Nephron progenitor cell (in vitro differentiated cells): ENCODE data around the gene RSL1D1.

Experiments used
- DNase-seq: peaks from one replicate; pipeline ENCODE4 v3.0.0; 2021
- H3K27ac Mint-ChIP-seq: 2 replicates; pipeline ENCODE4 v1.8.0; 2021; ENCODE audit warnings: mild to moderate bottlenecking, moderate library complexity, mixed read lengths
- H3K27me3 Mint-ChIP-seq: 2 replicates; pipeline ENCODE4 v1.8.0; 2021; ENCODE audit warnings: mild to moderate bottlenecking, low read depth, mixed read lengths; ENCODE audit not compliant: poor library complexity
- H3K36me3 Mint-ChIP-seq: 2 replicates; pipeline ENCODE4 v1.8.0; 2021; ENCODE audit warnings: low read depth, mixed read lengths
- H3K4me1 Mint-ChIP-seq: 2 replicates; pipeline ENCODE4 v1.8.0; 2021; ENCODE audit warnings: mixed read lengths
- H3K4me3 Mint-ChIP-seq: 2 replicates; pipeline ENCODE4 v1.8.0; 2021; ENCODE audit warnings: mild to moderate bottlenecking, moderate library complexity, mixed read lengths
- H3K9me3 Mint-ChIP-seq: 2 replicates; pipeline ENCODE4 v1.8.0; 2021; ENCODE audit warnings: mild to moderate bottlenecking, moderate library complexity, mixed read lengths
- TF ChIP-seq, protein P1 (sequence below): fragments of 200-600 bp; sonication (generic); IDR thresholded peaks from 2 replicates; pipeline ENCODE4 v1.5.0; 2021; ENCODE audit warnings: antibody characterized with exemption

The RSL1D1 gene

DNA sequence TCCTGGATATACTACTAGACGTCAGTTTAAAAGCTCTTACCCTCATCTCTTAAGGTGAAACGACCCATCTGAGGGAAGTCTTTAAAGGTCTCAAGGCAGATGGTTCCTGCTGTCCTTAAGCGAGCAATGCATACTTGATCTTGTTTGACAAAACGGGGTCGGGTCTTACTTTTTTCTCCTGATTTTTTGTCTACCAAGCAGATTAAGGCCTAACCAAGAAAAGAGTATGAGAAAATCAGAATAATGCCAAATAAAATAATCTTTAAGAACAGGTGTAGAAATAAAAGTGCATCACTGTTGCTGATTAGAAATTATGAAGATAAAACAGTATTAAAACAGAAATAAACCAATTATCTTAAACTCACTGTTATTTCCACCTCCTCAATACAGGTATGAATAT, 24.4 kb upstream of the RSL1D1 start:
- no peak for DNase-seq
- Mint-ChIP-seq H3K27me3 (no peaks in the 10 kb centered on the region), H3K27ac (peak overlapping the region; percentile 15), H3K36me3 (peaks cover 57% of the 10 kb centered on the region), H3K4me1 (peaks cover 9% of the 10 kb centered on the region), H3K9me3 (no peaks in the 10 kb centered on the region), H3K4me3 (no peak overlapping the region)
- TF ChIP-seq, protein P1, sequence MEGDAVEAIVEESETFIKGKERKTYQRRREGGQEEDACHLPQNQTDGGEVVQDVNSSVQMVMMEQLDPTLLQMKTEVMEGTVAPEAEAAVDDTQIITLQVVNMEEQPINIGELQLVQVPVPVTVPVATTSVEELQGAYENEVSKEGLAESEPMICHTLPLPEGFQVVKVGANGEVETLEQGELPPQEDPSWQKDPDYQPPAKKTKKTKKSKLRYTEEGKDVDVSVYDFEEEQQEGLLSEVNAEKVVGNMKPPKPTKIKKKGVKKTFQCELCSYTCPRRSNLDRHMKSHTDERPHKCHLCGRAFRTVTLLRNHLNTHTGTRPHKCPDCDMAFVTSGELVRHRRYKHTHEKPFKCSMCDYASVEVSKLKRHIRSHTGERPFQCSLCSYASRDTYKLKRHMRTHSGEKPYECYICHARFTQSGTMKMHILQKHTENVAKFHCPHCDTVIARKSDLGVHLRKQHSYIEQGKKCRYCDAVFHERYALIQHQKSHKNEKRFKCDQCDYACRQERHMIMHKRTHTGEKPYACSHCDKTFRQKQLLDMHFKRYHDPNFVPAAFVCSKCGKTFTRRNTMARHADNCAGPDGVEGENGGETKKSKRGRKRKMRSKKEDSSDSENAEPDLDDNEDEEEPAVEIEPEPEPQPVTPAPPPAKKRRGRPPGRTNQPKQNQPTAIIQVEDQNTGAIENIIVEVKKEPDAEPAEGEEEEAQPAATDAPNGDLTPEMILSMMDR: no peak

DNA sequence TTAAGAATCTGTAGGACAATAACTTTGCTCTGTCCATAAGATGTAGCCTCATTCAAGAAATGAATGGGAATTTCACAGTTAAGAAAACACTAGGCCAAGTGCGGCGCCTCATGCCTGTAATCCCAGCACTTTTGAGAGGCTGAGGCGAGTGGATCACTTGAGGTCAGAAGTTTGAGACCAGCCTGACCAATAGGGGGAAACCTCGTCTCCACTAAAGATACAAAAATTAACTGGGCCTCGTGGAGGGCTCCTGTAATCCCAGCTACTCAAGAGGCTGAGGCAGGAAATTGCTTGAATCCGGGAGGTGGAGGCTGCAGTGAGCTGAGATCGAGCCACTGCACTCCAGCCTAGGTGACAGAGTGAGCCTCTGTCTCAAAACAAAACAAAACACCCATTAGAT, 19.9 kb upstream of the RSL1D1 start:
- H3K4me3 Mint-ChIP-seq: no peak overlapping the region
- peaks cover 9% of the 10 kb centered on the region for H3K4me1 Mint-ChIP-seq
- peaks cover 38% of the 10 kb centered on the region for H3K36me3 Mint-ChIP-seq
- H3K27me3 Mint-ChIP-seq: no peaks in the 10 kb centered on the region
- no peaks in the 10 kb centered on the region for H3K9me3 Mint-ChIP-seq
- H3K27ac Mint-ChIP-seq: peak overlapping the region; percentile 92
- DNase-seq: peak; percentile 13
- TF ChIP-seq, protein P1: no peak

DNA sequence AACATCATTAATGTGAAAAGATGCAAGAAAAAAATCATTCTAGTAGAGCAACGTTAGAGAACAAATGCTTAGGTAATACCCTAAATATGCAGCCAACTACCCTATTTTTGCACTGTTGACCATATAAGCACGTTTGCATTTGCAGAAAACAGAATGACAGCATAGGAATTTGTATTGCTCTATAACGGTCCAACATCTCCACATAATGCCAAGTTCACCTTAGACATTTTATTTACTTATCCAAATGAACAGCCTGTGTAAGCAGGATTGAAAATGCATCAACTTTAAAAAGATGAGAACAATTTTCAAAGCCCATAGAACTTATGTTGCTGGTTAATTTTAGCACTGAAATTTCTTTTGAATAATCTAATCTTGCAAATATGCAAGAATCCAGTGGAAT, 19.1 kb upstream of the RSL1D1 start:
- H3K4me1 Mint-ChIP-seq: peaks cover 9% of the 10 kb centered on the region
- no peak overlapping the region for H3K27ac Mint-ChIP-seq
- TF ChIP-seq, protein P1: no peak
- no peak for DNase-seq
- H3K9me3 Mint-ChIP-seq: no peaks in the 10 kb centered on the region
- no peak overlapping the region for H3K4me3 Mint-ChIP-seq
- H3K36me3 Mint-ChIP-seq: peaks cover 30% of the 10 kb centered on the region
- no peaks in the 10 kb centered on the region for H3K27me3 Mint-ChIP-seq

DNA sequence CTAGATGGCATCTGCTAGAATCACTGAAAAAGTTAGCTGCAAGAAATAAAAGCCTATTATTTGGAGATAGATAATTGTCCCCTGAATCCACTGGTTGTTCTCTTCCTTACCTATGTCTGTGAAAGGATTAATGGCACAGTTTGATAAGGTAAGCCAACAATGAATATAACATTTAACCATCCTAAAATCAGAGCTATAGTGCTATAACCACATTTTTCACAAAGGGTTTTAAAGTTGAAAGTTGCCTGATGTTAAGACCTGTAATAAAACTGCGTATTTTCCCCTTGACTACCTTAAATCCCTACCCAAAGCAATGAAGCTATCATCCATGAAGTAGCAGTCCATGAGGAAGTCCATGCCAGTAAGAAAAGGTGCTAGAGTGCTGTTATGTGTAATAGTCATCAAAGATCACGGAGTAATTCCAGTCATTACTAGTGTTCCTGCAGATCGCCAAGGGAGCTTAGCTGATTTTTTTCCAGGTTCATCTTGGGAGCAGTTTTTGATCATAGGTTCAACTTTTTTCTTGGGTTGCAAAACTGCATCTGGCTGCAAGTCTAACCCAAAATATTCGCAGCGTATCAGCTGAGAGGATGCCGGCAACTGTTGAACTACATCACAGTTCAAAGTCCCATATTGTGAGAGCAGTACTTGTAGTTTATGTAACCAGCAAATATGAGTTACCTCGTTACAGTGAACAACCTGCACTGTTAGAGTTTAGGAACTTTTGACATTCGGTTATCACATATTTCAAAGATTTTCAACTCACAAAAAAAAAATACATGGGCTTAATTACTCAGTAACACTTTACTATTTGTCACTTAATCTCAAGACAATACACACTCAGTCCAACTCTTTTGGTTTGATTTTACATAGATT, 18.2 kb upstream of the RSL1D1 start:
- Mint-ChIP-seq H3K4me1 (peaks cover 9% of the 10 kb centered on the region), H3K27ac (no peak overlapping the region), H3K4me3 (no peak overlapping the region), H3K27me3 (no peaks in the 10 kb centered on the region), H3K9me3 (no peaks in the 10 kb centered on the region), H3K36me3 (peaks cover 22% of the 10 kb centered on the region)
- TF ChIP-seq, protein P1: no peak
- DNase-seq: no peak

DNA sequence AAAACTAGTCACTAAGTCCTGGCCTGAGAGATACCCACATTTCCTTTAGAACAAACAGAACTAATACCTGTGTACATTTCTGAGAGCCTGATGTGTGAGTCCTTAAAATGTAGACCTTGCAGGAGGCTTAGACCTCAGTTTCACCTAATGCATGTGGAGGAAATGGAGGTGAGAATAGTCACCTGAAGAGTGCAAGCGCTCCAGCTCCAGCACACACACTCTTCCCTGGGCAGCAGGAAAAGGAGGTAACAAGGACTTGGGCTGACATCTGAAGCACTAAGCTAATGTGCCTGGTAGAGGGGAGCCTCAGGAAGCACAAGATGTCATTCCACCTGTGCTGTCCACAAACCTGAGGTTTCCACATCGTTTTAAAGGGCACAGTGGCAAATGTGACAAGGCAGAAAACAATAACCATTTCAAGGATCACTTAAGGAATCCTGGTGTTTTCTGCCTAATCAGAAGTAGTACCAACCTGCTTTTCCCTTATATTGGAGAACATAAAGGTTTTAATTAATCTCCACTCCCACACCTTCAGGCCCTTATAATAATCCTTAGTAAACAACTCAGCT, 17.2 kb upstream of the RSL1D1 start:
- Mint-ChIP-seq H3K4me1 (peaks cover 9% of the 10 kb centered on the region), H3K4me3 (no peak overlapping the region), H3K27me3 (no peaks in the 10 kb centered on the region), H3K9me3 (no peaks in the 10 kb centered on the region), H3K27ac (no peak overlapping the region), H3K36me3 (peaks cover 14% of the 10 kb centered on the region)
- TF ChIP-seq, protein P1: no peak
- DNase-seq: no peak
